Stimulated activated CD4-positive, alpha-beta T cell treated with anti-CD3 and anti-CD28 coated beads, Interleukin-15, amount 100 ng/mL, for 1 hour (primary cell): ENCODE data around the gene LTF.

ENCODE experiments used
- DNase-seq, 2 donors: peaks; one replicate each; pipeline ENCODE4 v3.0.0-alpha.2; 2020; ENCODE audit warnings: low read depth in 1 of 2, low spot score in 1 of 2

LTF gene

DNA sequence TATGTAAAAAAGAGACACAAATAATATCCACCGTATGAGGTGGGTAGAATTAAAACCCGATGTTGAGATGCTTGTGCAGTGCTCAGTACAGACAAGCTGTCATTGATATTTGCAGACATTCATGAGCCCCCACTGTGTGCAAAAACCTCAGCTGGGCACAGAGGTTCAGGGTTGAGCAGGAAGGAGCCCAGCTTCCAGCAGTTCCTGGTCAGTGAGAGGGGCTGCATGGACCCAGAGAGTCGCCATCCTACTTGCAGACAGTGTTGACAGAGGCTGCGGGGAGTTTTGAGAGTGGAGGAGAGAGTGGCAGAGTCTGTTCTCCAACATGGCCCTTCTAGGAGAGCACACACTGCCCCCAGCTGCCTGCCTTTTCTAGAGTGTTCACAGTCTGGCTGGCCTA, 6.1 kb upstream of the LTF start:
- no peak for DNase-seq

- no peak for DNase-seq
These were observed 5.1 kb upstream of the LTF start for GRCh38 chr3:46469680-46470357.

GRCh38 chr3:46468753-46469600, 4.3 kb upstream of the LTF start:
- DNase-seq, result no peak

- no peak for DNase-seq
These were observed 2.9 kb upstream of the LTF start for GRCh38 chr3:46467562-46467961.

- DNase-seq, result no peak
These were observed 2.2 kb upstream of the LTF start for GRCh38 chr3:46466871-46467403.

DNA sequence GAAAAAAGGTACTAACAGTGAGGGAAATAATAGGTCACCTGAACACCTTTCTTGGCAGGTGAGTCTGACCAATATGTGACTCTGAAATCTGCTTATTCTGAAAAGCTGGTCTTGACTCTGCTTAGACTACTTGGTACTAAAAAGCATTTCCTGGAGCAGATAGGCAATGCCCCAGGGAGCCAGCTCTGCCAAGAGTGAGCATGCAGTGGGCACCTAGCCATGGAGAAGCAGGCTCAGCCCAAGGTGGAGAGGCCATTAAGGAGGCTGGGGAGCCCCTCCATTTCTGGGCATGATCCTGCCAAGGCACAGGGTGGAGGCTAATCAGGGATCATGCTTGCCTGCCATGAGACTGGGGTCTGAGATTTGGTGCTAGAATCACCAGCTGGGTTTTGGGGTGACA, 1.6 kb upstream of the LTF start:
- DNase-seq, result no peak

- no peak for DNase-seq
These were observed 453 bp upstream of the LTF start for GRCh38 chr3:46465196-46465520.

DNA sequence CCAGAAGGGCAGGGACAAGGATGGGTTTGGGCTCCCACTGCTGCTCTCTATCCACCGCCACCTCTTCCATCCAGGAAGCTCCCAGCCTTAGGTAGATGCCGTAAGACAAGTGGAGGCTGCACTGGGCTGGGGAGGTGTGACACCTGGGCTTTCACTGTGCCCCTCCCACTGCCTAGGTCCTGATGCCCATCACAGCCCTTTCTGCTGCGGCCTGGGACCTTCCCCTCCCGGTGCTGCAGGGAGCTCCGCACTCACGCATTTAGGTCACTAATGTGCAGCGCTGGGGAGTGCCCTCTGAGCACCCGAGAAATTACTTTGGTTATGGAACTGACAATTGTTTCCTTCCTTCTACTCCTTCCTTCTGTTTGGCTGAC, 850 bp downstream of the LTF start:
- no peak for DNase-seq

DNA sequence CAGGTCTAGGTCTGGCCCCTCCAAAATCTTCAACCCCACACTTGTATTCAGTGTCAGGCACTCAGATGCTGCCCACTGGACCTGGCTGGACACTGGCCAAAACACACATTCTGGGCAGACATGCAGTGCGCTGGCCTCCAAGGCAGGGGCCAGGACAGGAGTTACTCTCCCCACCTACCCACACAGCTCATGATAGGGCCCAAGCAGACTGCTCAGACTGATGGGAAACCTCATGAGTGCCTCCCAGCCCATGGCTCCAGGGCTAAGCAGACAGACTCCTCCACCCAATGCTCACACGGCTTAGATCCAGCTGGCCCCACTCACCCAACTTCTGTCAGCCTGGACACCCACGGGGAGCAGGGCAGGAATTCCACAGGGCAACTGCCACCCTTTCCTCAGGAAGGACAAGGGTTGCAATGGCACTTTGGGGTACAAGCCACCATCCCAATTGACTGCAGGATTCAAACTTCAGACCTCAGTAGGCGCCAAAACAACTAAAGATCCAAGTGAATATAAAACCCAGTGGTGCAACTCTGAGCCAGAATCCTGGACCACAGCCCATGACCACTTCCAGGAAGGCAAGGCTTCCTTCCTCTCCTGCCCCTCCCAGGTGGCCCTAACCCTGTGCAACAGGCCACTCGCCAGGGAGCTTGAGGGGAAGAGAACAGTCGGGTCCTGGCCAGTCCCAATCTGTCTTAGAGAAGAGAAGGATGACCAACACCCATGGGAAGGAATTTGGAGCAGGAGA, 1.4 kb downstream of the LTF start:
- no peak for DNase-seq

- no peak for DNase-seq
These were observed 2.2 kb downstream of the LTF start for GRCh38 chr3:46462511-46462910.

GRCh38 chr3:46462111-46462510, 2.6 kb downstream of the LTF start:
- DNase-seq, result no peak

GRCh38 chr3:46460051-46460450, 4.7 kb downstream of the LTF start:
- no peak for DNase-seq

DNA sequence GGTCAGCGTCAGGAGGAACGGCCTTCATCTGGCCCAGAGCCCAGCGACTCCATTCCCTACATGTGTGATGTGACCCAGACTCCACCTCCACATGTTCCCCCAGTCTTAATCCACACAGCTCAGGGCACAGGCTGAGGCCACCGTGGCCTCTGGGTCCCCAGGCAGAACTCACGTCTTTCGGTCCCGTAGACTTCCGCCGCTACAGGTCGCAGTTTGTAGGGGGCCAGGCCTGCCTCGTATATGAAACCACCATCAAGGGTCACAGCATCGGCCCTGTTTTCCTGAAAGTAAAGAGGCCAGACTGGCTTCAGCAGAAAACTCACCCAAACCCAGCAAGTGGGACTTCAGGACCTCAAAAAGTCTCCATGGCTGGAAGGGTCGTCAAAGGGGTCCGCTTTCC, 8.6 kb downstream of the LTF start:
- no peak for DNase-seq

- DNase-seq, result no peak
These were observed 9.2 kb downstream of the LTF start for GRCh38 chr3:46455231-46456115.

- DNase-seq, result no peak
These were observed 10.1 kb downstream of the LTF start for GRCh38 chr3:46454606-46455005.

DNA sequence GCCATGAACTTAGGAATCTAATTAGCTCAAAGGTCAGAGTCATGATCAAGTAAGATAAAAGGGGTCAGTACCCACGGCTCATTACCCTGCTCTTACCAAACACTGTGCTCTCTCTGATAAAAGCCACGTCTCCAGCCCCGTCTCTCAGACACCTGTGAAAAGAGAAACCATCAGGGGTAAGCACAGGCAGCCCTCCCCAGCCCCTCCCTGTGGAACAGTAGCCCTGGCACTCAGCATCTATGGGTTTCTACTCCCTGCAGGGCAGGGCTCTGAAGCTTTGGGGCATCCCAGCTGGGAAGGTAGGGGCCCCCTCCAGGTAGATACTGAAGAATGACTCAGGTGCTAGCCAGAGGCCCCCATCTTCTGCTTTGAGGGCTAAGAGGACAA, 10.5 kb downstream of the LTF start:
- DNase-seq, result no peak

- DNase-seq, result no peak
These were observed 11.0 kb downstream of the LTF start for GRCh38 chr3:46453526-46454208.

- no peak for DNase-seq
These were observed 14.8 kb downstream of the LTF start for GRCh38 chr3:46449755-46450552.

DNA sequence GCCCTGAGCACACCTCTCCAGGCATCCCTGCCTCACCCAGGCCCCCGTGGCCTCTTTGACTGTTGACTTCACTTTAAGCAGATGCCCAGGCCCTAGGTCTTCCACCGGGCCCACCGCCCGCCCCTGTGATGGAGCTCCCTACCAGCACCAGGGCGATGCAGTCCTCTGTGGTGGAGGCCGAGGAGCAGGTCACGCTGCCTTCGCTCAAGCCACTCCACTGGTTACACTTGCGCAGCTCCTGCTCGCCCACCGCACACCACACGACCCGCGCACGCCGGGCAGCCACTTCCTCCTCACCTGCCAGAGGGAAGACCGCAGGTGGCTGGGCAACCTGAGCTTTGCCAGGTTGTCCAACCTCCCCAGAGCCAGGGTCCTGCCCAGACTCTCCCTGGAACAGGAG, 16.0 kb downstream of the LTF start:
- no peak for DNase-seq
